Measurements from ENCODE around the gene PGBD5. TPM values are rescaled to one million over a fixed set of nuclear protein-coding genes. Genes with fewer than 3 reads are reported as not detected.

Gene PGBD5
- total RNA-seq, 1 donor from 2014 or later, result 72.4 TPM

- Mint-ChIP-seq H3K27ac (ENCODE audit: unreplicated experiment) (peak overlapping the region; percentile 92), H3K4me1 (ENCODE audit: low read depth, unreplicated experiment) (peaks cover 40% of the 10 kb centered on the region), H3K4me3 (ENCODE audit: unreplicated experiment) (peak overlapping the region; percentile 94), H3K9me3 (ENCODE audit: unreplicated experiment) (peaks cover 28% of the 10 kb centered on the region), H3K27me3 (ENCODE audit: unreplicated experiment) (peaks cover 23% of the 10 kb centered on the region), H3K36me3 (ENCODE audit: unreplicated experiment) (peaks cover 6% of the 10 kb centered on the region)
- TF ChIP-seq CTCF (IDR thresholded peaks at IDR 0.05; ENCODE audit: partially characterized antibody, unreplicated experiment), result no peak
- DNase-seq, result no peak
Measured at GRCh38 chr1:230425252-230426091, 660 bp downstream of the PGBD5 start.

- DNase-seq, result peak; percentile 86
- Mint-ChIP-seq H3K4me1 (ENCODE audit: low read depth, unreplicated experiment) (peaks cover 38% of the 10 kb centered on the region), H3K9me3 (ENCODE audit: unreplicated experiment) (peaks cover 28% of the 10 kb centered on the region), H3K27ac (ENCODE audit: unreplicated experiment) (peak overlapping the region; percentile 92), H3K4me3 (ENCODE audit: unreplicated experiment) (peak overlapping the region; percentile 94), H3K36me3 (ENCODE audit: unreplicated experiment) (peaks cover 12% of the 10 kb centered on the region), H3K27me3 (ENCODE audit: unreplicated experiment) (peaks cover 23% of the 10 kb centered on the region)
- TF ChIP-seq CTCF (IDR thresholded peaks at IDR 0.05; ENCODE audit: partially characterized antibody, unreplicated experiment), result no peak
Measured at GRCh38 chr1:230424391-230425251, 1.5 kb downstream of the PGBD5 start.

GRCh38 chr1:230423951-230424350, 2.2 kb downstream of the PGBD5 start:
- Mint-ChIP-seq H3K4me1 (ENCODE audit: low read depth, unreplicated experiment) (peaks cover 34% of the 10 kb centered on the region), H3K4me3 (ENCODE audit: unreplicated experiment) (peak overlapping the region; percentile 94), H3K27me3 (ENCODE audit: unreplicated experiment) (peaks cover 23% of the 10 kb centered on the region), H3K36me3 (ENCODE audit: unreplicated experiment) (peaks cover 12% of the 10 kb centered on the region), H3K27ac (ENCODE audit: unreplicated experiment) (peak overlapping the region; percentile 92), H3K9me3 (ENCODE audit: unreplicated experiment) (peaks cover 27% of the 10 kb centered on the region)
- DNase-seq, result no peak
- TF ChIP-seq CTCF (IDR thresholded peaks at IDR 0.05; ENCODE audit: partially characterized antibody, unreplicated experiment), result no peak

- Mint-ChIP-seq H3K4me1 (ENCODE audit: low read depth, unreplicated experiment) (peaks cover 34% of the 10 kb centered on the region), H3K4me3 (ENCODE audit: unreplicated experiment) (peak overlapping the region; percentile 94), H3K27ac (ENCODE audit: unreplicated experiment) (peak overlapping the region; percentile 92), H3K27me3 (ENCODE audit: unreplicated experiment) (peaks cover 23% of the 10 kb centered on the region), H3K36me3 (ENCODE audit: unreplicated experiment) (peaks cover 12% of the 10 kb centered on the region), H3K9me3 (ENCODE audit: unreplicated experiment) (peaks cover 27% of the 10 kb centered on the region)
- no peak for TF ChIP-seq CTCF (IDR thresholded peaks at IDR 0.05; ENCODE audit: partially characterized antibody, unreplicated experiment)
- no peak for DNase-seq
Measured at GRCh38 chr1:230423261-230423660, 2.9 kb downstream of the PGBD5 start.
